Neural progenitor cell (in vitro differentiated cells): ENCODE data around the gene TIGD4. TPM values are rescaled to one million over a fixed set of nuclear protein-coding genes. Genes with fewer than 3 reads are reported as not detected.

Experiments used
- DNase-seq: peaks from one replicate; pipeline ENCODE4 v3.0.0-alpha.2; 2016; ENCODE audit warnings: low spot score
- H2AFZ ChIP-seq: fragments of 200-600 bp; sonication (generic); replicated peaks from 2 replicates; pipeline ENCODE4 v1.6.1; 2016; ENCODE audit warnings: antibody characterized with exemption
- H3F3A ChIP-seq: fragments of 200-600 bp; sonication (generic); 2 replicates; pipeline ENCODE4 v1.6.1; 2016; ENCODE audit warnings: antibody characterized with exemption, low read depth
- H3K27ac ChIP-seq: fragments of 200-600 bp; sonication (generic); 2 replicates; pipeline ENCODE4 v1.5.1; 2016; ENCODE audit warnings: mild to moderate bottlenecking
- H3K27me3 ChIP-seq: fragments of 200-600 bp; sonication (generic); 2 replicates; pipeline ENCODE4 v1.6.1; 2016; ENCODE audit warnings: mild to moderate bottlenecking, moderate library complexity
- H3K36me3 ChIP-seq: fragments of 200-600 bp; sonication (generic); 2 replicates; pipeline ENCODE4 v1.5.1; 2016
- H3K4me1 ChIP-seq: fragments of 200-600 bp; sonication (generic); 2 replicates; pipeline ENCODE4 v1.6.1; 2016; ENCODE audit warnings: mixed run types
- H3K4me2 ChIP-seq: fragments of 200-600 bp; sonication (generic); 2 replicates; pipeline ENCODE4 v1.6.1; 2016
- H3K4me3 ChIP-seq: fragments of 200-600 bp; sonication (generic); 2 replicates; pipeline ENCODE4 v1.5.1; 2016
- H3K79me2 ChIP-seq: fragments of 200-600 bp; sonication (generic); 2 replicates; pipeline ENCODE4 v1.6.1; 2016; ENCODE audit warnings: low read depth
- H3K9ac ChIP-seq: fragments of 200-600 bp; sonication (generic); 2 replicates; pipeline ENCODE4 v1.6.1; 2016
- H3K9me3 ChIP-seq: fragments of 200-600 bp; sonication (generic); 2 replicates; pipeline ENCODE4 v1.5.1; 2016; ENCODE audit warnings: low read depth
- H4K20me1 ChIP-seq: fragments of 200-600 bp; sonication (generic); 2 replicates; pipeline ENCODE4 v1.6.1; 2016; ENCODE audit warnings: low read depth
- H3K27ac Mint-ChIP-seq: 3 replicates; pipeline ENCODE4 v1.8.0; 2021; ENCODE audit warnings: mixed read lengths
- H3K27me3 Mint-ChIP-seq: 2 replicates; pipeline ENCODE4 v1.8.0; 2022; ENCODE audit warnings: low read depth, mild to moderate bottlenecking, inconsistent platforms, moderate library complexity, mixed read lengths; ENCODE audit not compliant: insufficient read depth
- H3K36me3 Mint-ChIP-seq: 3 replicates; pipeline ENCODE4 v1.8.0; 2021; ENCODE audit warnings: mixed read lengths
- H3K4me1 Mint-ChIP-seq: 3 replicates; pipeline ENCODE4 v1.8.0; 2021; ENCODE audit warnings: mixed read lengths
- H3K4me3 Mint-ChIP-seq: 3 replicates; pipeline ENCODE4 v1.8.0; 2021; ENCODE audit warnings: mild to moderate bottlenecking, moderate library complexity, mixed read lengths
- H3K9me3 Mint-ChIP-seq: 3 replicates; pipeline ENCODE4 v1.8.0; 2020; ENCODE audit warnings: mixed read lengths
- EZH2 ChIP-seq: fragments of 200-600 bp; sonication (generic); IDR thresholded peaks from 2 replicates; pipeline ENCODE4 v1.6.1; 2017; ENCODE audit warnings: antibody characterized with exemption, mild to moderate bottlenecking, moderate library complexity
- EZH2phosphoT487 ChIP-seq: fragments of 200-600 bp; sonication (generic); IDR thresholded peaks from 2 replicates; pipeline ENCODE4 v1.6.1; 2017; ENCODE audit warnings: antibody characterized with exemption
- total RNA-seq: library from RNA; depleted of rRNA; stranded (reverse); fragments of >200 nt; gene quantifications from 2 replicates; pipeline ENCODE4 v1.2.3, GENCODE V29; 2015; ENCODE audit warnings: low replicate concordance
- TF ChIP-seq, protein P1 (sequence below): fragments of 200-600 bp; sonication (generic); IDR thresholded peaks from 2 replicates; pipeline ENCODE4 v1.5.1; 2017; ENCODE audit warnings: antibody characterized with exemption, mild to moderate bottlenecking

TIGD4 gene
- total RNA-seq, 1 donor from 2014 or later, result 4.1 TPM

GRCh38 chr4:152805818-152806217 lies 26.3 kb upstream of the TIGD4 start:
- Histone ChIP-seq H3K4me2 (no peak overlapping the region), H3F3A (peaks cover 3% of the 10 kb centered on the region), H3K4me3 (no peak overlapping the region), H3K4me1 (no peaks in the 10 kb centered on the region), H3K27ac (no peak overlapping the region), H3K27me3 (no peaks in the 10 kb centered on the region), H4K20me1 (peaks cover 7% of the 10 kb centered on the region), H3K79me2 (peaks cover 86% of the 10 kb centered on the region), H3K36me3 (no peaks in the 10 kb centered on the region), H2AFZ (no peak overlapping the region), H3K9ac (no peak overlapping the region), H3K9me3 (no peaks in the 10 kb centered on the region)
- H3K36me3 Mint-ChIP-seq, result peaks cover 19% of the 10 kb centered on the region
- no peak overlapping the region for H3K4me3 Mint-ChIP-seq
- no peaks in the 10 kb centered on the region for H3K4me1 Mint-ChIP-seq
- no peaks in the 10 kb centered on the region for H3K27me3 Mint-ChIP-seq
- DNase-seq, result no peak
- H3K9me3 Mint-ChIP-seq, result peaks cover 10% of the 10 kb centered on the region
- TF ChIP-seq EZH2phosphoT487 (no peak), EZH2 (no peak)
- TF ChIP-seq, protein P1, sequence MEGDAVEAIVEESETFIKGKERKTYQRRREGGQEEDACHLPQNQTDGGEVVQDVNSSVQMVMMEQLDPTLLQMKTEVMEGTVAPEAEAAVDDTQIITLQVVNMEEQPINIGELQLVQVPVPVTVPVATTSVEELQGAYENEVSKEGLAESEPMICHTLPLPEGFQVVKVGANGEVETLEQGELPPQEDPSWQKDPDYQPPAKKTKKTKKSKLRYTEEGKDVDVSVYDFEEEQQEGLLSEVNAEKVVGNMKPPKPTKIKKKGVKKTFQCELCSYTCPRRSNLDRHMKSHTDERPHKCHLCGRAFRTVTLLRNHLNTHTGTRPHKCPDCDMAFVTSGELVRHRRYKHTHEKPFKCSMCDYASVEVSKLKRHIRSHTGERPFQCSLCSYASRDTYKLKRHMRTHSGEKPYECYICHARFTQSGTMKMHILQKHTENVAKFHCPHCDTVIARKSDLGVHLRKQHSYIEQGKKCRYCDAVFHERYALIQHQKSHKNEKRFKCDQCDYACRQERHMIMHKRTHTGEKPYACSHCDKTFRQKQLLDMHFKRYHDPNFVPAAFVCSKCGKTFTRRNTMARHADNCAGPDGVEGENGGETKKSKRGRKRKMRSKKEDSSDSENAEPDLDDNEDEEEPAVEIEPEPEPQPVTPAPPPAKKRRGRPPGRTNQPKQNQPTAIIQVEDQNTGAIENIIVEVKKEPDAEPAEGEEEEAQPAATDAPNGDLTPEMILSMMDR, result no peak
- H3K27ac Mint-ChIP-seq, result no peak overlapping the region

GRCh38 chr4:152805071-152805650 lies 25.6 kb upstream of the TIGD4 start:
- peaks cover 10% of the 10 kb centered on the region for H4K20me1 ChIP-seq
- DNase-seq, result no peak
- H3F3A ChIP-seq, result peaks cover 3% of the 10 kb centered on the region
- H3K4me2 ChIP-seq, result no peak overlapping the region
- Mint-ChIP-seq H3K36me3 (peaks cover 17% of the 10 kb centered on the region), H3K27ac (no peak overlapping the region), H3K4me1 (no peaks in the 10 kb centered on the region), H3K9me3 (peaks cover 8% of the 10 kb centered on the region), H3K27me3 (no peaks in the 10 kb centered on the region), H3K4me3 (no peak overlapping the region)
- no peak for TF ChIP-seq EZH2phosphoT487
- TF ChIP-seq EZH2, result no peak
- TF ChIP-seq, protein P1, result no peak
- H2AFZ ChIP-seq, result no peak overlapping the region
- no peaks in the 10 kb centered on the region for H3K4me1 ChIP-seq
- H3K27ac ChIP-seq, result no peak overlapping the region
- no peaks in the 10 kb centered on the region for H3K9me3 ChIP-seq
- no peaks in the 10 kb centered on the region for H3K27me3 ChIP-seq
- H3K36me3 ChIP-seq, result no peaks in the 10 kb centered on the region
- no peak overlapping the region for H3K4me3 ChIP-seq
- H3K79me2 ChIP-seq, result peaks cover 88% of the 10 kb centered on the region
- H3K9ac ChIP-seq, result no peak overlapping the region

DNA sequence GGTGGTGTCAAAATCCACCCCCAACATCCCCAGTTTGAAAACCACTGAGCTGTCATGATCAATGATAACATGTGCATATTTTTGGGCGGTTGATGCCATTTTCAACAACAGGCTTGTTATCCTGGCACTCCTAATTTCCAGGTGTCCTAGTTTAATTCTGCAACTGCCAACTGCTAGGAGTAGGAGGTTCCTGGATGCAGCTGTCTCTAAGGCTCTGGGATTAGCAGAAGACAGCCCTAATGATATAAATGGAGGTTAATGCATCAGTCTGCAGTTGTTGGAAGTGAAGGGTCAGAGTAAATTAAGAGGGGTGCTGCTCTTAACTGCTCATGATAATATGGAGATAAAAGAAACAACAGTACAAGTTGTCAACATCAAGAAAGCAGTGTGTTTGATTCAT lies 24.0 kb upstream of the TIGD4 start:
- H3K27me3 ChIP-seq, result no peaks in the 10 kb centered on the region
- no peaks in the 10 kb centered on the region for H3K27me3 Mint-ChIP-seq
- no peaks in the 10 kb centered on the region for H3K36me3 ChIP-seq
- H3K4me2 ChIP-seq, result no peak overlapping the region
- H3K9me3 ChIP-seq, result no peaks in the 10 kb centered on the region
- no peaks in the 10 kb centered on the region for H3K4me1 Mint-ChIP-seq
- H4K20me1 ChIP-seq, result peaks cover 19% of the 10 kb centered on the region
- H3K9ac ChIP-seq, result no peak overlapping the region
- H2AFZ ChIP-seq, result no peak overlapping the region
- no peak overlapping the region for H3K4me3 Mint-ChIP-seq
- H3K9me3 Mint-ChIP-seq, result peaks cover 7% of the 10 kb centered on the region
- H3K36me3 Mint-ChIP-seq, result peaks cover 16% of the 10 kb centered on the region
- H3K27ac Mint-ChIP-seq, result no peak overlapping the region
- no peak overlapping the region for H3K4me3 ChIP-seq
- no peak for TF ChIP-seq EZH2
- no peak for TF ChIP-seq EZH2phosphoT487
- TF ChIP-seq, protein P1, result no peak
- H3K27ac ChIP-seq, result no peak overlapping the region
- DNase-seq, result no peak
- H3F3A ChIP-seq, result peaks cover 3% of the 10 kb centered on the region
- H3K4me1 ChIP-seq, result no peaks in the 10 kb centered on the region
- peaks cover 88% of the 10 kb centered on the region for H3K79me2 ChIP-seq
